HG03469 (cell line): ENCODE measurements around the gene WDR70.
"Not testable (repeated sequence)": the region's sequence is repeated elsewhere in the genome, so short reads cannot be mapped to it uniquely, and the experiment has no call there.

Experiments
- ATAC-seq: cut with Tn5 transposase; IDR thresholded peaks from one replicate; pipeline ENCODE4 v1.9.1; 2021; ENCODE audit warnings: mild to moderate bottlenecking, moderate library complexity, moderate number of reproducible peaks; ENCODE audit not compliant: unreplicated experiment

The WDR70 gene

DNA sequence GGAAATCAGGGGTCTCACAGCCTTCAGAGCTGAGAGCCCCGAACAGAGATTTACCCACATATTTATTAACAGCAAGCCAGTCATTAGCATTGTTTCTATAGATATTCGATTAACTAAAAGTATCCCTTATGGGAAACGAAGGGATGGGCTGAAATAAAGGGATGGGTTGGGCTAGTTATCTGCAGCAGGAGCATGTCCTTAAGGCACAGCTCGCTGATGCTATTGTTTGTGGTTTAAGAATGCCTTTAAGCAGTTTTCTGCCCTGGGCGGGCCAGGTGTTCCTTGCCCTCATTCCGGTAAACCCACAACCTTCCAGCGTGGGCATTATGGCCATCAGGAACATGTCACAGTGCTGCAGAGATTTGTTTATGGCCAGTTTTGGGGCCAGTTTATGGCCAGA, 74.1 kb downstream of the WDR70 start:
- not testable (repeated sequence) for ATAC-seq

- ATAC-seq: not testable (repeated sequence)
Observed at GRCh38 chr5:37454402-37455055, 75.4 kb downstream of the WDR70 start.

DNA sequence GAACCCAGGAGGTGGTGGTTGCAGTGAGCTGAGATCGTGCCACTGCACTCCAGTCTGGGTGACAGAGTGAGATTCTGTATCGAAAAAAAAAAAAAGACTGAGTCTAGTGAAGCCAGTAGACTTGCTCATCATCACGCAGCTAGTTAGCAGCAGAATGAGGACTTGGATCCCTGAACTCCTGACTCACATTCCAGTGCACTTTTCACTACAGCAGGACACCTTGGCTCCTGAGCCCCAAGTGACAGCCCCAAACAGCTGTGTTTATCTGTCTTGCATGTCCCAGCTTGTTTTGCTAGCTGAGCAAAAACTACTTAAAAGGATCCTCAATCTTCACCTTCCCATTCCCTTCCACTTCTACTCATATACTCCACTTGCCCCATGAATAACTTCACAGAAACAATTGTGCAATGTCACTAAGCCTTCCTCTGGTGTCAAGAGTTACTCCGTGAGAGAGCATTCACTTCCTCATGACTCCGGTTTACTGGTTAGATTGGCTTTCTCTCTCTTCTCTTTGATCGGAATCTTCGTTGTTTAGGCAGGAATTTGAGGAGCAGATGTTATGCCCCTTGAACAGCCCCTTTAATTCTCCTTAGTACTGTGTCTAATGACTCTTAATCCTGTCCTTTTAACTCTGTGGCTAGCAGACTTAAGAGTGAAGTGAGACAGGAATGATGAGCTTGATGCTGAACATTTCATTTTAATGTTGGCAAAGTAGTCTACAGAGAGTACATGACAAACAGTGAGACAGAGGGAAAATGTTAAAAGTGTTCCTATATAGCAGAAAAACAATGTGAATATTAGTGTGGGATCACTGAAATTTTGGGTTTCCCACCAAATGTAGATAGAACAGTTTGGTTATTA, 84.3 kb downstream of the WDR70 start:
- not testable (repeated sequence) for ATAC-seq

- ATAC-seq: not testable (repeated sequence)
Observed at GRCh38 chr5:37464581-37464980, 85.5 kb downstream of the WDR70 start.

DNA sequence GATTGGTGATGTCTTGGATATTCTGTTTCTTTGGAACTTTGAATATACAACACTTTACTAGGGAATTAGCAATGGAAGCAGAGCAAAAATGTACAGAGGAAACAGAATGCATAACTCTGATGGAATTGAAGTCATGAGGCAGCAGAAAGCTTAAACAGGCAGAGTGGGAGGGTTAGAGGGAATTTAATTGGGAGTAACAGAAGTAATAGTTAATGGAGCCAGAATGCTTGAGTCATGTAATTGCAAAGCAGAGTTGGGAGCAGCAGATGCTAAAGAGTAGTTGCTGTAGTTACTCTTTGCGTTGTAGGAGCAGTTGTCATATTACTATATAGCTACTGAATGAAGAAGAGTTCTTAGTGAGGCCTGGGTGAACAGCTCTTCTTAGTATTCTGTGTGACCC, 90.3 kb downstream of the WDR70 start:
- not testable (repeated sequence) for ATAC-seq

DNA sequence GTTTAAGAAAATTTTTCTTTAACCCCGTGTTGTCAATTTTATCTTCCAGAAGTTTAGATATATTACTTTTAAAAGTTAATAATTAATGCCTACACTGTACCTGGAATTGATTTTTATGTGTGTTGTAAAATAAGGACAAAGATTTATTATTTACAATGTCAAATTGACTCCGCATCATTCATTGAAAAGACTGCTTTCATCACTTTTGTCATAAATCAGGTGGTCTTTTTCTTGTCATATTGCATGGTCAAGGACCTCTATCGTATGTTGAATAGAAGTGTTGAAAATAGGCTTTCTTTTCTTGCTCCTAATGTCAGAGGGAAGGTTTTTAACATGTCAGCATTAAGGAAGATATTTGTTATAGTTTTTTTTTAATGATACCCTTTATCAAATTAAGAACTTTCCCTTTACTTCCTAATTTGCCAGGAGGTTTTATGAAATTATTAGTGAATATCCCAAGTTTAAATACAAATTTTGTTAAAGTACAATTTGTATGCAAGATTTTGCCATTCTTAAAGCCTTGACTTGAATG, 92.6 kb downstream of the WDR70 start:
- ATAC-seq: no peak

DNA sequence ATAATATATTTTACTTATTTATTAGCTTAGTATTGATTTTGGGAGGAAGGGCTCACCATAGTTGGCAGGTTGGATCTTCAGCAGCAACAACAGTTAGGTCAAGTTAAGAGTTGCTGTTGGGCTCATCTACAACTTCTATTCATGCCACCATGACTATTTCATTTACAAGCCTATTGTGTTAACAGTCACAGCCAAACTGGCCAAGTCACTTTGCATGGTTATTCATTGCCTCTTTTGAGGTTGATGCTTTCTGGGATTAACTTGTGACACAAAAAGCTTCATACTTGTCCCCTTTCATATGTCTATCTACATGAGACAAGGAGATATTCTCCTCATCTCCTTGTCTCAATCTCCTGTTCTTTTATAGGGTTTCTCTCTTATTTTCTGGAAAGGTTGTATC, 98.3 kb downstream of the WDR70 start:
- ATAC-seq: no peak

GRCh38 chr5:37478121-37478894, 99.2 kb downstream of the WDR70 start:
- ATAC-seq: no peak

DNA sequence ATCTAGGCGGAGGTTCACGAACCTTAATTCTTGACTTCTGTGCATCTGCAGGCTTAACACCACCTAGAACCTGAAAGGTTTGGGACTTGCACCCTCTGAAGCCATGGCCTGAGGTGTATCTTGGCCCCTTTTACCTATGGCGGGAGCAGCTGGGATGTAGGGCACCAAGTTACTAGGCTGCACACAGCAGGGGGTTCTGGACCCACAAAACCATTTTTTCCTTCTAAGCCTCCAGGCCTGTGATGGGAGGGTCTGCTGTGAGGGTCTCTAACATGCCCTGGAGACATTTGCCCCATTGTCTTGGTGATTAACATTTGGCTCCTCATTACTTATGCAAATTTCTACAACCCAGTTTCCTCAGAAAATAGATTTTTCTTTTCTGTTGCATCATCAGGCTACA, 102.3 kb downstream of the WDR70 start:
- not testable (repeated sequence) for ATAC-seq

DNA sequence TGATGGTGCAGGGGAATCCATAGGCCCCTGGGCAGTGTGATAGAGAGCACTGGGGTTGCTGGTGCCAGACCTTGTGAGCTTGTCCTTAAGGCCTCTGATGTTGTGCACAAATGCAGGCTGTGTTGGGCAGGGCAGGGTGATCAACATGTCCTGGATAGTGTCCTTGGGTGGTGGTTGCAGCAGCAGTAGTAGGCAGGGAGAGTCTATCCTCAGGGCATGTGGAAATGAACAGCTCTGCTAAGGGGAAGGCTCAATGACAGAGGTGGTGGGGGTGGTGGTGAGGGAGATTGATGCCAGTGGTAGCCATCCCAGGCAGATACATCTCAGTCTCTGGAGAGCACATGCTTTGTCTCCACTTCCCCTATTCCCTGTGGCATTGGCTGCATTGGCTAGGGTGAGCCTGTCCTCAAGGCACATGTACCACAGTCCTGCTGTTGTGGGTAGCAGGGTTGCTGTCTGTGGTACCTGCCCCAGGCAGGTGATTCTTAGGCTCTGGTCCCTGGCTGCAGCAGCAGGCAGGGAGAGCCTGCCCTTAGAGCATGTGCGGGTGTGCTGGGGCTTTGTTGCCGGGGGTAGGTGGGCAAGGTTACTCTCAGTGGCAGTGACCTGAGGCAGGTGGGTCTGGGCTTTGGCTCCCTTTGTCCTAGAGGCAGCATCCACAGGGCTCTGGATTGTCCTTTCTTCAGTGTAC, 111.1 kb downstream of the WDR70 start:
- no peak for ATAC-seq

DNA sequence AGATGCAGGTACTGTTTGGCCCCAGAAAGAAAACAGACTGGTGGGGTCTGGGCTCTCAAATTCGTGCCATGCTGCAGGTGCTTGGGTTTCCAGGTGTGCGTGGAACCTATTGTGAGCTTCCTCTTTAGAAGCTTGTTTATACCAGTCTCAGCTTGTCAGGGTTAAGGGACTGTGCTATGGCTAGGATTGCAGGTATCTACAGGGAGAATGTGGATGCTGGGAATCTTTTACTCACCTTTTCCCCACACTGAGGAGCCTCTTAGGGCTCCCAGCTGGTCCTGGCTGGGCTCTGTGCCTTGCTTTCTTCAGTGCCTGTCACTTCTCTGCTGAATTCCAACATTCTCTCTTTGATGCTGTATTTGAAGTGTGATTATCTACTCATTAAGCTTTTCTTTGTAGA, 111.8 kb downstream of the WDR70 start:
- ATAC-seq: no peak

DNA sequence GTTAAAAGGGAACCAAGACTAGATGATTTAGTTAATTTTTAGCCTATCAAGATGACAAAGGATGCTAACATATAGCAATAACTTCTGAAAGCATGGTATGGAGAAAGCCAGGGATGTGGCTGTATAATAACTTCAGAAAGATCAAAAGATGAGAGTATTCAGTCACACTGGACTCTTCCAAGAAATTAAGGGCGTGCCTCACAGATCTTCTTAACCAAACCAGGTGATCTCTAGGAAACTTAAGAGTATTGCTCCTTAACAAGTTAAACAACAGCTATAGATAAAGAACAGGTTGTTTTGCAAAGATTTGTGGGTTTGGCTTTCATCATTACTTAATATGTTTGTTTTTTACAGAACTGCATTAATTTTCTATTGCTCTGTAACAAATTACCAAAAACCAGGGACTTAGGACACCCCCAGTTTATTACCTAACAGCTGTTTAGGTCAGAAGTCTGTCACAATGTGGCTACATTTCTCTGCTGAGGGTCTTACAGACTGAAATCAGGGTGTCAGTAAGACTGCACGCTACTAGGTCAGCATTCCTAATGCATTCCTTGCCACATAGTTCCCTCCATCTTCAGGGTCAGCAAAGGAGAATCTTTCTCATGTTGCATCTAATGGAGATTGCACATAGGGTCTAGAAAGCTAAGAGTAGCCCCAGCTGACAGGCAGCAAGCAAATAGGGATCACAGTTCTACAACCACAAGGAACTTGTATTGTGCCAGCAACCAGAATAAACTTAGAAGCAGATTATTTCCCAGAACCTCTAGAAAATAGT, 113.8 kb downstream of the WDR70 start:
- ATAC-seq: no peak

- ATAC-seq: no peak
Observed at GRCh38 chr5:37494756-37495155, 115.6 kb downstream of the WDR70 start.

GRCh38 chr5:37495210-37495609, 116.1 kb downstream of the WDR70 start:
- ATAC-seq: no peak

DNA sequence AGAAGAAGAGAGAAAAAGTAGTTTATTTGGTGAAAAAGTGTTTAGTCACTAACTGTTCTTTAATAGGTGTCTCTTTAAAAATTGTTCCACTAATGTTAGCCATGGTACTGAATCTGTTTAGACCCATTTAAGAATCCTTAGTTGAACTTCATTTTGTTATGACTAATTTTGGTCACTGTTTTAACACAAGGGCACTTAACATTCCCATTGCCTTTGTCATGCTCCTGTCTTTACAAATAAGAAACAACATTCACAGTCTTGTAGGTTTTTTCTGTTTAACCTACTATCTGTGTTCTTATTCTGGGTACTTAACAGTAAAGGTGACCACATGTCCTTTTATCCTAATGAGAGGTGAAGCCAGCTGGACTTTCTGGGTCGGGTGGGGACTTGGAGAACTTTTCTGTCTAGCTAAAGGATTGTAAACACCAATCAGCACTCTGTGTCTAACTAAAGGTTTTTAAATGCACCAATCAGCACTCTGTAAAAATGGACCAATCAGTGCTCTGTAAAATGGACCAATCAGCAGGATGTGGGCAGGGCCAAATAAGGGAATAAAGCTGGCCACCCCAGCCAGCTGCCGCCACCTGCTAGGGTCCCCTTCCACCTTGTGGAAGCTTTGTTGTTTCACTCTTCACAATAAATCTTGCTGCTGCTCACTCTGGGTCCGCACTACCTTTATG, 116.7 kb downstream of the WDR70 start:
- ATAC-seq: no peak

DNA sequence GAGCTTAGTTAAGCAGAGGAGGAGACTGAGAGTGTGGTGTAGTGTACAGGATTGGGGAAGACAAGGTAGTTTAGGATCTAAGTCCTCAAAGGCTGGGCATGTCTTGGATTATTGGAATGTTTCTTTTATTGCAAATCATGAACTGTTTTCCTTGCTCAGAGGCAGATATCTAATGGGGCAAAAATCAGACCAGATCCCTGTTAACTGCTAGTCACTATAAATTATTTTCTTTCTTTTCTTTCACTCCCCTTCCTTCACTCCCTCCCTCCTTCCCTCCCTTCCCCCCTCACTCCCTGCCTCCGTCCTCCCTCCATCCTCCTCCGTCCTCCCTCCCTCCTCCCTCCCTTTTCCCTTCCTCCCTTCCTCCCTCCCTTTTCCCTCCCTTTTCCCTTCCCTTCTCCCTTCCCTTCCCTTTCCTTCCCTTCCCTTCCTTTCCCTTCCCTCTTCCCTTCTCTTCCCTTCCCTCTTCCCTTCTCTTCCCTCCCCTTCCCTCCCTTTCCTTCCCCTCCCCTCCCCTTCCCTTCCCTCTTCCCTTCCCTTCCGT, 117.9 kb downstream of the WDR70 start:
- ATAC-seq: no peak

DNA sequence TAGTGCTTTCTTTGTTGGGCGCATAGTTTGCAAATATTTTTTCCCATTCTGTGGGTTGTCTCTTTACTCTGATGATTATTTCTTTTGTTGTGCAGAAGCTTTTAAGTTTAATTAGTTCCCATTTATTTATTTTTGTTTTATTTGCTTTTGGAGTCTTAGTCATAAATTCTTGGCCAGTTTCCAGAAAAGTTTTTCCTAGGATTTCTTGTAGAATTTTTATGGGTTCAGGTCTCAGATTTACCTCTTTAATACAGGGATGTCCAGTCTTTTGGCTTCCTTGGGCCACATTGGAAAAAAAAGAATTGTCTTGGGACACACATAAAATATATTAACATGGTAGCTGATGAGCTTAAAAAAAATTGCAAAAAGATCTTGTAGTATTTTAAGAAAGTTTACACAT, 122.0 kb downstream of the WDR70 start:
- ATAC-seq: no peak

- no peak for ATAC-seq
Observed at GRCh38 chr5:37506241-37506640, 127.1 kb downstream of the WDR70 start.

GRCh38 chr5:37506722-37507121, 127.6 kb downstream of the WDR70 start:
- no peak for ATAC-seq
